Measurements from ENCODE around the gene BUB3. TPM values are rescaled to one million over a fixed set of nuclear protein-coding genes. Genes with fewer than 3 reads are reported as not detected.

The BUB3 gene
- total RNA-seq, 2 donors from 2014 or later, result 255 TPM

- peaks cover 5 to 8% of the 10 kb centered on the region in 2 donors for H3K9me3 Mint-ChIP-seq
- no peak overlapping the region for H3K27ac Mint-ChIP-seq
- DNase-seq, result no peak
- no peak for ATAC-seq (replicated peaks in 1 of 2)
- H3K27me3 Mint-ChIP-seq (ENCODE audit: low read depth), result no peaks in the 10 kb centered on the region
- H3K4me1 Mint-ChIP-seq (ENCODE audit: low read depth), result no peaks in the 10 kb centered on the region
- H3K36me3 Mint-ChIP-seq (ENCODE audit: insufficient read depth in 2 of 2), result peaks cover 7 to 14% of the 10 kb centered on the region in 2 donors
- H3K4me3 Mint-ChIP-seq, result no peak overlapping the region
Observed at GRCh38 chr10:123213192-123213591, 59.0 kb downstream of the BUB3 start.

Other genes starting within 250 kb of the BUB3 start
- gene FAM24A, start 243.8 kb upstream of the BUB3 start, total RNA-seq, result not detected
- 10 to 100 TPM; 11.6 to 11.8 TPM for gene C10orf88, start 200.2 kb upstream of the BUB3 start, total RNA-seq
- gene PSTK, start 174.0 kb upstream of the BUB3 start, total RNA-seq, result 1 to 10 TPM; 6.5 to 7.1 TPM
- gene IKZF5, start 145.6 kb upstream of the BUB3 start, total RNA-seq, result 10 to 100 TPM; 13.2 to 15.2 TPM
- gene ACADSB, start 145.4 kb upstream of the BUB3 start, total RNA-seq, result 10 to 100 TPM; 24.4 to 29.8 TPM
- gene HMX3, start 18.4 kb upstream of the BUB3 start, total RNA-seq, result 1 to 10 TPM; 1.2 to 2.0 TPM
- 1 to 10 TPM in 1 of 2 donors, under 1 TPM in 1; 0.58 to 1.1 TPM for gene HMX2, start 6.3 kb upstream of the BUB3 start, total RNA-seq

Data from activated T-cell treated with anti-CD3 and anti-CD28 coated beads, Interleukin-2, amount 50 U/mL, for 72 hours (primary cell).